Measurements from ENCODE around the gene GOPC.

Gene GOPC

GRCh38 chr6:117545161-117545595 lies 57.1 kb downstream of the GOPC start:
- H3K4me3 ChIP-seq (ENCODE audit: low read length, poor library complexity, severe bottlenecking): no peak overlapping the region
- H2AFZ ChIP-seq (ENCODE audit: low read length): no peak overlapping the region
- H3K9me2 ChIP-seq (replicated peaks; ENCODE audit: low read depth, low read length): no peaks in the 10 kb centered on the region
- H3K27me3 ChIP-seq (ENCODE audit: insufficient read depth, low read length, poor library complexity, severe bottlenecking): no peaks in the 10 kb centered on the region
- no peaks in the 10 kb centered on the region for H3K79me2 ChIP-seq (ENCODE audit: insufficient read depth, low read length)
- TF ChIP-seq EZH2phosphoT487 (IDR thresholded peaks at IDR 0.05; ENCODE audit: borderline replicate concordance): no peak
- TF ChIP-seq CTCF (conservative IDR thresholded peaks at IDR 0.05; ENCODE audit: low read length): no peak
- H3K36me3 ChIP-seq (ENCODE audit: insufficient read depth, low read length): no peaks in the 10 kb centered on the region
- H3K9me3 ChIP-seq (ENCODE audit: insufficient read depth, low read depth, low read length): no peaks in the 10 kb centered on the region
- H3K9ac ChIP-seq (ENCODE audit: low read depth, low read length, poor library complexity, severe bottlenecking): no peak overlapping the region
- H3K4me2 ChIP-seq (ENCODE audit: low read depth, low read length, poor library complexity, severe bottlenecking): no peak overlapping the region
- no peaks in the 10 kb centered on the region for H3F3A ChIP-seq (ENCODE audit: low read depth)
- H3K4me1 ChIP-seq (ENCODE audit: insufficient read depth, low read length, poor library complexity, severe bottlenecking): peaks cover 24% of the 10 kb centered on the region
- H4K20me1 ChIP-seq (ENCODE audit: insufficient read depth, low read length, poor library complexity, severe bottlenecking): no peaks in the 10 kb centered on the region

- Histone ChIP-seq H3K4me3 (ENCODE audit: low read length, poor library complexity, severe bottlenecking) (no peak overlapping the region), H3K4me1 (ENCODE audit: insufficient read depth, low read length, poor library complexity, severe bottlenecking) (peaks cover 19% of the 10 kb centered on the region), H3K36me3 (ENCODE audit: insufficient read depth, low read length) (no peaks in the 10 kb centered on the region), H3K9me3 (ENCODE audit: insufficient read depth, low read depth, low read length) (no peaks in the 10 kb centered on the region), H4K20me1 (ENCODE audit: insufficient read depth, low read length, poor library complexity, severe bottlenecking) (no peaks in the 10 kb centered on the region), H2AFZ (ENCODE audit: low read length) (no peak overlapping the region), H3K27me3 (ENCODE audit: insufficient read depth, low read length, poor library complexity, severe bottlenecking) (no peaks in the 10 kb centered on the region), H3K79me2 (ENCODE audit: insufficient read depth, low read length) (no peaks in the 10 kb centered on the region), H3K4me2 (ENCODE audit: low read depth, low read length, poor library complexity, severe bottlenecking) (no peak overlapping the region), H3F3A (ENCODE audit: low read depth) (no peaks in the 10 kb centered on the region), H3K9ac (ENCODE audit: low read depth, low read length, poor library complexity, severe bottlenecking) (no peak overlapping the region), H3K9me2 (replicated peaks; ENCODE audit: low read depth, low read length) (no peaks in the 10 kb centered on the region)
- TF ChIP-seq EZH2phosphoT487 (IDR thresholded peaks at IDR 0.05; ENCODE audit: borderline replicate concordance): no peak
- TF ChIP-seq CTCF (conservative IDR thresholded peaks at IDR 0.05; ENCODE audit: low read length): no peak
Measured at GRCh38 chr6:117544716-117545115, 57.6 kb downstream of the GOPC start.

- Histone ChIP-seq H3F3A (ENCODE audit: low read depth) (no peaks in the 10 kb centered on the region), H3K9me2 (replicated peaks; ENCODE audit: low read depth, low read length) (no peaks in the 10 kb centered on the region), H3K4me3 (ENCODE audit: low read length, poor library complexity, severe bottlenecking) (no peak overlapping the region), H3K9me3 (ENCODE audit: insufficient read depth, low read depth, low read length) (no peaks in the 10 kb centered on the region), H3K36me3 (ENCODE audit: insufficient read depth, low read length) (no peaks in the 10 kb centered on the region), H2AFZ (ENCODE audit: low read length) (no peak overlapping the region), H4K20me1 (ENCODE audit: insufficient read depth, low read length, poor library complexity, severe bottlenecking) (no peaks in the 10 kb centered on the region), H3K9ac (ENCODE audit: low read depth, low read length, poor library complexity, severe bottlenecking) (no peak overlapping the region), H3K79me2 (ENCODE audit: insufficient read depth, low read length) (no peaks in the 10 kb centered on the region), H3K4me1 (ENCODE audit: insufficient read depth, low read length, poor library complexity, severe bottlenecking) (peaks cover 8% of the 10 kb centered on the region), H3K27me3 (ENCODE audit: insufficient read depth, low read length, poor library complexity, severe bottlenecking) (no peaks in the 10 kb centered on the region), H3K4me2 (ENCODE audit: low read depth, low read length, poor library complexity, severe bottlenecking) (no peak overlapping the region)
- TF ChIP-seq EZH2phosphoT487 (IDR thresholded peaks at IDR 0.05; ENCODE audit: borderline replicate concordance): no peak
- TF ChIP-seq CTCF (conservative IDR thresholded peaks at IDR 0.05; ENCODE audit: low read length): no peak
Measured at GRCh38 chr6:117542493-117542892, 59.8 kb downstream of the GOPC start.
